ENCODE measurements around the gene POLR3C.
A peak's percentile ranks its signal among the peaks of the same experiment; 100 is the strongest.
"Not testable (repeated sequence)": the region's sequence is repeated elsewhere in the genome, so short reads cannot be mapped to it uniquely, and the experiment has no call there.

POLR3C gene

GRCh38 chr1:145823565-145824498 lies at the start of gene POLR3C, which contains the start of gene RNF115:
Gene POLR3C, plus strand, starts transcription at chr1:145824200. Its CDS starts 1,577 bp downstream, at chr1:145825777.
Gene RNF115, minus strand, starts transcription at chr1:145824095. Its CDS starts 222 bp downstream, at chr1:145823873.
- DNase-seq (ENCODE audit: low spot score), result peak; percentile 71

GRCh38 chr1:145777357-145778145 lies 46.4 kb upstream of the POLR3C start:
- DNase-seq (ENCODE audit: low spot score), result no peak

- no peak for DNase-seq (ENCODE audit: low spot score)
Measured at GRCh38 chr1:145778146-145778540, 45.9 kb upstream of the POLR3C start.

GRCh38 chr1:145782272-145783099 lies 41.5 kb upstream of the POLR3C start:
- DNase-seq (ENCODE audit: low spot score), result no peak

GRCh38 chr1:145784409-145784808 lies 39.6 kb upstream of the POLR3C start:
- DNase-seq (ENCODE audit: low spot score), result no peak

- no peak for DNase-seq (ENCODE audit: low spot score)
Measured at GRCh38 chr1:145785547-145785946, 38.5 kb upstream of the POLR3C start.

- DNase-seq (ENCODE audit: low spot score), result no peak
Measured at GRCh38 chr1:145786271-145786670, 37.7 kb upstream of the POLR3C start.

- no peak for DNase-seq (ENCODE audit: low spot score)
Measured at GRCh38 chr1:145788580-145788979, 35.4 kb upstream of the POLR3C start.

GRCh38 chr1:145791860-145792259 lies 32.1 kb upstream of the POLR3C start:
- DNase-seq (ENCODE audit: low spot score), result not testable (repeated sequence)

- no peak for DNase-seq (ENCODE audit: low spot score)
Measured at GRCh38 chr1:145792484-145792883, 31.5 kb upstream of the POLR3C start.

- DNase-seq (ENCODE audit: low spot score), result no peak
Measured at GRCh38 chr1:145795257-145795881, 28.6 kb upstream of the POLR3C start.

- no peak for DNase-seq (ENCODE audit: low spot score)
Measured at GRCh38 chr1:145796753-145797152, 27.2 kb upstream of the POLR3C start.

GRCh38 chr1:145799806-145800205 lies 24.2 kb upstream of the POLR3C start:
- no peak for DNase-seq (ENCODE audit: low spot score)

- no peak for DNase-seq (ENCODE audit: low spot score)
Measured at GRCh38 chr1:145804235-145805045, 19.6 kb upstream of the POLR3C start.

- no peak for DNase-seq (ENCODE audit: low spot score)
Measured at GRCh38 chr1:145805057-145805456, 18.9 kb upstream of the POLR3C start.

GRCh38 chr1:145806408-145806807 lies 17.6 kb upstream of the POLR3C start:
- no peak for DNase-seq (ENCODE audit: low spot score)

GRCh38 chr1:145806844-145807243 lies 17.2 kb upstream of the POLR3C start:
- no peak for DNase-seq (ENCODE audit: low spot score)

GRCh38 chr1:145812977-145813810 lies 10.8 kb upstream of the POLR3C start:
- not testable (repeated sequence) for DNase-seq (ENCODE audit: low spot score)

GRCh38 chr1:145818095-145818494 lies 5.9 kb upstream of the POLR3C start:
- not testable (repeated sequence) for DNase-seq (ENCODE audit: low spot score)
